ENCODE measurements around the gene KMT2B.
"Not testable (repeated sequence)": the region's sequence is repeated elsewhere in the genome, so short reads cannot be mapped to it uniquely, and the experiment has no call there.

Gene KMT2B

GRCh38 chr19:35760711-35761349 lies 43.0 kb downstream of the KMT2B start:
- no peak for DNase-seq

GRCh38 chr19:35764432-35765315 lies 46.9 kb downstream of the KMT2B start:
- no peak for DNase-seq

- no peak for DNase-seq
Observed at GRCh38 chr19:35766571-35767104, 48.8 kb downstream of the KMT2B start.

- DNase-seq: no peak
Observed at GRCh38 chr19:35767288-35768081, 49.7 kb downstream of the KMT2B start.

- no peak for DNase-seq
Observed at GRCh38 chr19:35768082-35768421, 50.2 kb downstream of the KMT2B start.

GRCh38 chr19:35772362-35772761 lies 54.6 kb downstream of the KMT2B start:
- DNase-seq: not testable (repeated sequence)

- no peak for DNase-seq
Observed at GRCh38 chr19:35773020-35773806, 55.4 kb downstream of the KMT2B start.

GRCh38 chr19:35774274-35775045 lies 56.7 kb downstream of the KMT2B start:
- no peak for DNase-seq

- DNase-seq: no peak
Observed at GRCh38 chr19:35775046-35775297, 57.2 kb downstream of the KMT2B start.

- peak; percentile 98 for DNase-seq
Observed at GRCh38 chr19:35775298-35776101, 57.7 kb downstream of the KMT2B start, which contains the start of gene ARHGAP33. TSS of gene ARHGAP33 (plus strand) at chr19:35775564. CDS start at chr19:35775659, 95 bp downstream.

- no peak for DNase-seq
Observed at GRCh38 chr19:35776102-35776788, 58.4 kb downstream of the KMT2B start.

- no peak for DNase-seq
Observed at GRCh38 chr19:35777086-35777841, 59.5 kb downstream of the KMT2B start.

GRCh38 chr19:35777961-35778360 lies 60.2 kb downstream of the KMT2B start:
- DNase-seq: no peak

- no peak for DNase-seq
Observed at GRCh38 chr19:35779033-35779432, 61.2 kb downstream of the KMT2B start.

GRCh38 chr19:35780058-35780457 lies 62.3 kb downstream of the KMT2B start:
- no peak for DNase-seq

- DNase-seq: no peak
Observed at GRCh38 chr19:35780717-35781116, 62.9 kb downstream of the KMT2B start.

- DNase-seq: no peak
Observed at GRCh38 chr19:35781650-35782049, 63.8 kb downstream of the KMT2B start.

- no peak for DNase-seq
Observed at GRCh38 chr19:35782589-35782988, 64.8 kb downstream of the KMT2B start.
